GM21515 (cell line): ENCODE results near the gene NPIPA3.
A peak's percentile ranks its signal among the peaks of the same experiment; 100 is the strongest.
"Not testable (repeated sequence)": the region's sequence is repeated elsewhere in the genome, so short reads cannot be mapped to it uniquely, and the experiment has no call there.

Experiments used
- ATAC-seq: cut with Tn5 transposase; IDR thresholded peaks from one replicate; pipeline ENCODE4 v1.9.1; 2021; ENCODE audit not compliant: unreplicated experiment

Gene NPIPA3

GRCh38 chr16:14703156-14704011 lies at the start of gene NPIPA3:
Gene NPIPA3, plus strand, starts transcription at chr16:14703411. Its CDS starts 5,533 bp downstream, at chr16:14708944.
- peak; percentile 98 for ATAC-seq

GRCh38 chr16:14658063-14658462 lies 45.1 kb upstream of the NPIPA3 start:
- peak; percentile 86 for ATAC-seq

- no peak for ATAC-seq
Measured at GRCh38 chr16:14667347-14668266, 35.6 kb upstream of the NPIPA3 start.

GRCh38 chr16:14668556-14669223 lies 34.5 kb upstream of the NPIPA3 start:
- ATAC-seq, result no peak

GRCh38 chr16:14669776-14670175 lies 33.4 kb upstream of the NPIPA3 start:
- no peak for ATAC-seq

- peak; percentile 70 for ATAC-seq
Measured at GRCh38 chr16:14672403-14672971, 30.7 kb upstream of the NPIPA3 start.

- no peak for ATAC-seq
Measured at GRCh38 chr16:14676633-14677032, 26.6 kb upstream of the NPIPA3 start.

- ATAC-seq, result no peak
Measured at GRCh38 chr16:14677627-14678026, 25.6 kb upstream of the NPIPA3 start.

- no peak for ATAC-seq
Measured at GRCh38 chr16:14678748-14679497, 24.3 kb upstream of the NPIPA3 start.

- not testable (repeated sequence) for ATAC-seq
Measured at GRCh38 chr16:14680396-14680795, 22.8 kb upstream of the NPIPA3 start.

GRCh38 chr16:14681115-14681514 lies 22.1 kb upstream of the NPIPA3 start:
- ATAC-seq, result no peak

- no peak for ATAC-seq
Measured at GRCh38 chr16:14682121-14682520, 21.1 kb upstream of the NPIPA3 start.

- not testable (repeated sequence) for ATAC-seq
Measured at GRCh38 chr16:14685870-14686793, 17.1 kb upstream of the NPIPA3 start.

GRCh38 chr16:14694129-14694528 lies 9.1 kb upstream of the NPIPA3 start, which contains the start of gene PLA2G10:
Gene PLA2G10, minus strand, starts transcription at chr16:14694308. Its CDS starts 79 bp downstream, at chr16:14694229.
- not testable (repeated sequence) for ATAC-seq

GRCh38 chr16:14701859-14702258 lies 1.4 kb upstream of the NPIPA3 start:
- ATAC-seq, result not testable (repeated sequence)

GRCh38 chr16:14702672-14703071 lies 539 bp upstream of the NPIPA3 start:
- not testable (repeated sequence) for ATAC-seq

- ATAC-seq, result not testable (repeated sequence)
Measured at GRCh38 chr16:14733233-14733632, 30.0 kb downstream of the NPIPA3 start.

- not testable (repeated sequence) for ATAC-seq
Measured at GRCh38 chr16:14740832-14741385, 37.7 kb downstream of the NPIPA3 start.
